ENCODE results near the gene RNF31. TPM values are rescaled to one million over a fixed set of nuclear protein-coding genes. Genes with fewer than 3 reads are reported as not detected.

Gene RNF31
- total and polyA plus RNA-seq, 2 of the 13 experiments (the other 11 are each of a cell fraction or from before 2014, with no cell fraction given) = 48.2 to 86.8 TPM

DNA sequence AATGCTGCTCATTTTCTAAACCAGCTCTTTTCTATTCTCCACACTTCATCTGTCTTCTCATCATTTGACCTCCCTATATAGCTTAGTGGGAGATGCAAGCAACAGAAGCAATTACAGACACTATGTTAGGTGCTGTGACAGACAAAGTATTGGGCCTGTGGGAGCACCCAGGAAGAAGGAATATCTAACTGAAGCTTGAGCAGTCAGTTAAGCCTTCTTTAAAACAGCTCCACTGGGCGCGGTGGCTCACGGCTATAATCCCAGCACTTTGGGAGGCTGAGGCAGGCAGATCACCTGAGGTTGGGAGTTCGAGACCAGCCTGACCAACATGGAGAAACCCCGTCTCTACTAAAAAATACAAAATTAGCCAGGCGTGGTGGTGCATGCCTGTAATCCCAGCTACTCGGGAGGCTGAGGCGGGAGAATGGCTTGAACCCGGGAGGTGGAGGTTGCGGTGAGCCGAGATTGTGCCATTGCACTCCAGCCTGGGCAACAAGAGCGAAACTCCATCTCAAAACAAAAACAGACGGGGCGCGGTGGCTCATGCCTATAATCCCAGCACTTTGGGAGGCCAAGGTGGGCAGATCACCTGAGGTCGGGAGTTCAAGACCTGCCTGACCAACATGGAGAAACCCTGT is 56.1 kb downstream of the RNF31 start (continued):
- TF ChIP-seq, protein P1, sequence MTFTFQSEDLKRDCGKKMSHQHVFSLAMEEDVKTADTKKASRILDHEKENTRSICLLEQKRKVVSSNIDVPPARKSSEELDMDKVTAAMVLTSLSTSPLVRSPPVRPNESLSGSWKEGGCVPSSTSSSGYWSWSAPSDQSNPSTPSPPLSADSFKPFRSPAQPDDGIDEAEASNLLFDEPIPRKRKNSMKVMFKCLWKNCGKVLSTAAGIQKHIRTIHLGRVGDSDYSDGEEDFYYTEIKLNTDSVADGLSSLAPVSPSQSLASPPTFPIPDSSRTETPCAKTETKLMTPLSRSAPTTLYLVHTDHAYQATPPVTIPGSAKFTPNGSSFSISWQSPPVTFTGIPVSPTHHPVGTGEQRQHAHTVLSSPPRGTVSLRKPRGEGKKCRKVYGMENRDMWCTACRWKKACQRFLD (CRISPR knock-in tag; IDR thresholded peaks at IDR 0.05; ENCODE audit: borderline replicate concordance) = peak; percentile 61; the same call in 1 of the 2 replicates
- TF ChIP-seq, protein P2, sequence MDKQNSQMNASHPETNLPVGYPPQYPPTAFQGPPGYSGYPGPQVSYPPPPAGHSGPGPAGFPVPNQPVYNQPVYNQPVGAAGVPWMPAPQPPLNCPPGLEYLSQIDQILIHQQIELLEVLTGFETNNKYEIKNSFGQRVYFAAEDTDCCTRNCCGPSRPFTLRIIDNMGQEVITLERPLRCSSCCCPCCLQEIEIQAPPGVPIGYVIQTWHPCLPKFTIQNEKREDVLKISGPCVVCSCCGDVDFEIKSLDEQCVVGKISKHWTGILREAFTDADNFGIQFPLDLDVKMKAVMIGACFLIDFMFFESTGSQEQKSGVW (CRISPR knock-in tag; IDR thresholded peaks at IDR 0.05; ENCODE audit: borderline replicate concordance) = 0 out of 2 replicates have a peak, but pooled peaks have one; percentile 44
- TF ChIP-seq ZNF737 (CRISPR knock-in tag; IDR thresholded peaks at IDR 0.05; ENCODE audit: borderline replicate concordance) (0 out of 2 replicates have a peak, but pooled peaks have one; percentile 45), ZBTB3 (CRISPR knock-in tag; IDR thresholded peaks at IDR 0.05; ENCODE audit: borderline replicate concordance, low read depth) (0 out of 2 replicates have a peak, but pooled peaks have one; percentile 65), ARNTL (CRISPR knock-in tag; IDR thresholded peaks at IDR 0.05) (0 out of 2 replicates have a peak, but pooled peaks have one; percentile 21), MED1 (CRISPR knock-in tag; IDR thresholded peaks at IDR 0.05) (0 out of 2 replicates have a peak, but pooled peaks have one; percentile 13), ZNF326 (CRISPR knock-in tag; IDR thresholded peaks at IDR 0.05; ENCODE audit: borderline replicate concordance) (0 out of 2 replicates have a peak, but pooled peaks have one; percentile 27), ZNF558 (CRISPR knock-in tag; IDR thresholded peaks at IDR 0.05; ENCODE audit: borderline replicate concordance) (0 out of 2 replicates have a peak, but pooled peaks have one; percentile 48), MTA1 (CRISPR knock-in tag; IDR thresholded peaks at IDR 0.05; ENCODE audit: borderline replicate concordance) (0 out of 2 replicates have a peak, but pooled peaks have one; percentile 21), ZNF230 (CRISPR knock-in tag; IDR thresholded peaks at IDR 0.05) (0 out of 2 replicates have a peak, but pooled peaks have one; percentile 37), ZNF782 (CRISPR knock-in tag; IDR thresholded peaks at IDR 0.05; ENCODE audit: borderline replicate concordance) (0 out of 2 replicates have a peak, but pooled peaks have one; percentile 63), DNMT1 (CRISPR knock-in tag; IDR thresholded peaks at IDR 0.05) (0 out of 2 replicates have a peak, but pooled peaks have one; percentile 40)
- TF ChIP-seq, protein P3, sequence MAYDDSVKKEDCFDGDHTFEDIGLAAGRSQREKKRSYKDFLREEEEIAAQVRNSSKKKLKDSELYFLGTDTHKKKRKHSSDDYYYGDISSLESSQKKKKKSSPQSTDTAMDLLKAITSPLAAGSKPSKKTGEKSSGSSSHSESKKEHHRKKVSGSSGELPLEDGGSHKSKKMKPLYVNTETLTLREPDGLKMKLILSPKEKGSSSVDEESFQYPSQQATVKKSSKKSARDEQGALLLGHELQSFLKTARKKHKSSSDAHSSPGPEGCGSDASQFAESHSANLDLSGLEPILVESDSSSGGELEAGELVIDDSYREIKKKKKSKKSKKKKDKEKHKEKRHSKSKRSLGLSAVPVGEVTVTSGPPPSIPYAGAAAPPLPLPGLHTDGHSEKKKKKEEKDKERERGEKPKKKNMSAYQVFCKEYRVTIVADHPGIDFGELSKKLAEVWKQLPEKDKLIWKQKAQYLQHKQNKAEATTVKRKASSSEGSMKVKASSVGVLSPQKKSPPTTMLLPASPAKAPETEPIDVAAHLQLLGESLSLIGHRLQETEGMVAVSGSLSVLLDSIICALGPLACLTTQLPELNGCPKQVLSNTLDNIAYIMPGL (CRISPR knock-in tag; IDR thresholded peaks at IDR 0.05; ENCODE audit: borderline replicate concordance in 1 of 2, low read depth in 1 of 2) = peak in 1 of 2 experiments; percentile 36; a peak in 1 of 4 replicates

Measured in HepG2 (cell line).